Left hindlimb (tissue), 1 donor: ENCODE measurements around the gene VPS45.
"Not testable (repeated sequence)": the region's sequence is repeated elsewhere in the genome, so short reads cannot be mapped to it uniquely, and the experiment has no call there.

Source experiments
- DNase-seq: peaks from one replicate; pipeline ENCODE4 v3.0.0-alpha.2; 2018

The VPS45 gene

GRCh38 chr1:150161747-150162581, 94.4 kb downstream of the VPS45 start:
- no peak for DNase-seq

GRCh38 chr1:150162582-150162861, 94.9 kb downstream of the VPS45 start:
- no peak for DNase-seq

GRCh38 chr1:150162862-150163706, 95.5 kb downstream of the VPS45 start:
- DNase-seq, result peak; percentile 94

GRCh38 chr1:150164224-150164623, 96.6 kb downstream of the VPS45 start:
- no peak for DNase-seq

GRCh38 chr1:150164779-150165178, 97.2 kb downstream of the VPS45 start:
- DNase-seq, result no peak

GRCh38 chr1:150165622-150166612, 98.3 kb downstream of the VPS45 start:
- no peak for DNase-seq

- DNase-seq, result peak; percentile 56
Measured at GRCh38 chr1:150168960-150169601, 101.5 kb downstream of the VPS45 start.

- DNase-seq, result no peak
Measured at GRCh38 chr1:150171801-150172200, 104.2 kb downstream of the VPS45 start.

GRCh38 chr1:150173141-150173585, 105.6 kb downstream of the VPS45 start:
- DNase-seq, result no peak

- no peak for DNase-seq
Measured at GRCh38 chr1:150176593-150176992, 109.0 kb downstream of the VPS45 start.

- DNase-seq, result no peak
Measured at GRCh38 chr1:150178548-150178947, 111.0 kb downstream of the VPS45 start.

GRCh38 chr1:150179867-150180266, 112.3 kb downstream of the VPS45 start:
- no peak for DNase-seq

- no peak for DNase-seq
Measured at GRCh38 chr1:150180474-150180873, 112.9 kb downstream of the VPS45 start.

GRCh38 chr1:150182247-150182646, 114.7 kb downstream of the VPS45 start:
- no peak for DNase-seq

- no peak for DNase-seq
Measured at GRCh38 chr1:150183061-150183460, 115.5 kb downstream of the VPS45 start.

GRCh38 chr1:150185481-150185880, 117.9 kb downstream of the VPS45 start:
- no peak for DNase-seq

GRCh38 chr1:150186438-150186788, 118.8 kb downstream of the VPS45 start:
- DNase-seq, result not testable (repeated sequence)

- no peak for DNase-seq
Measured at GRCh38 chr1:150186789-150187559, 119.4 kb downstream of the VPS45 start.

- DNase-seq, result no peak
Measured at GRCh38 chr1:150187560-150187931, 120.0 kb downstream of the VPS45 start.

GRCh38 chr1:150192012-150192411, 124.4 kb downstream of the VPS45 start:
- DNase-seq, result no peak

GRCh38 chr1:150194381-150195031, 126.9 kb downstream of the VPS45 start:
- no peak for DNase-seq
